Right lobe of liver (tissue), 4 donors: ENCODE measurements around the gene SLC5A6.

Source experiments
- POLR2A ChIP-seq: fragments of 450-650 bp; IDR thresholded peaks from one replicate; pipeline ENCODE4 v1.6.1; 2017; ENCODE audit warnings: antibody characterized with exemption, mild to moderate bottlenecking
- TF ChIP-seq, protein P1 (sequence below), 4 donors: fragments of 200-600 bp in 3 of 4; fragments of 450-650 bp in 1 of 4; IDR thresholded peaks; one replicate each; pipeline versions ENCODE4 v1.5.1 to v1.8.0; 2016 to 2022; ENCODE audit warnings: antibody characterized with exemption in 4 of 4, mild to moderate bottlenecking in 2 of 4
- donor health status: DM: no; HTN: no; CAD: no.
- donor health status: DM: no; HTN: no; CAD: no.
- donor health status: DM: no; HTN: yes; CAD: no.

DNA sequence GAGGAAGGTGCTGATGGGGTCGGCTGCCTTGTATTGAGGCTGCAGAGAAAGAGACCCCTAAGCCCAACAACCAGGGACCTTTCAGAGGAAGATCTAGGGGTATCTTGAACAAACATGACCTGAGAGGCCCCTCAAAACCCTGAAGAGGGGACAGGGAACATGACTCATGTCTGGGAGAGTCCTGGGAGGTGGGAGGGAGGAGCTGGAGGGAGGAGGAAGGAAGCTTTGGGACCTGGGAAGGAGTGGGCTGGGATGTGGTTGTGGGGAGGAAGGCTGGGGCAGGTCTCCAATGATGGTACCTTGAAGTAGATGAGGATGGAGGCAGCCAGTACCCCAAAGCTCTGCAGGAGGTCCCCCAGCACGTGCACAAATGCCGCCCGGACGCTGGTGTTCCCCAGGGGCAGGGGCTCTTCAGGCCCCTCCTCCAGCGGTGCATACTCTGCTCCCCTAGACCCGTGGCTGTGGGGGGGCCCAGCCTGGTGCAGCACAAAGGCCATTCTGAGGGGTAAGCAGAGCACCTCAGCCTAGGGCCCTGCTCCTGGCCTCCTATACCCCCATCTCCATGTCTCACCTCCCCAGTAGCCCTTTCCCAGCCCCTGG, 44.9 kb upstream of the SLC5A6 start:
- TF ChIP-seq, protein P1, sequence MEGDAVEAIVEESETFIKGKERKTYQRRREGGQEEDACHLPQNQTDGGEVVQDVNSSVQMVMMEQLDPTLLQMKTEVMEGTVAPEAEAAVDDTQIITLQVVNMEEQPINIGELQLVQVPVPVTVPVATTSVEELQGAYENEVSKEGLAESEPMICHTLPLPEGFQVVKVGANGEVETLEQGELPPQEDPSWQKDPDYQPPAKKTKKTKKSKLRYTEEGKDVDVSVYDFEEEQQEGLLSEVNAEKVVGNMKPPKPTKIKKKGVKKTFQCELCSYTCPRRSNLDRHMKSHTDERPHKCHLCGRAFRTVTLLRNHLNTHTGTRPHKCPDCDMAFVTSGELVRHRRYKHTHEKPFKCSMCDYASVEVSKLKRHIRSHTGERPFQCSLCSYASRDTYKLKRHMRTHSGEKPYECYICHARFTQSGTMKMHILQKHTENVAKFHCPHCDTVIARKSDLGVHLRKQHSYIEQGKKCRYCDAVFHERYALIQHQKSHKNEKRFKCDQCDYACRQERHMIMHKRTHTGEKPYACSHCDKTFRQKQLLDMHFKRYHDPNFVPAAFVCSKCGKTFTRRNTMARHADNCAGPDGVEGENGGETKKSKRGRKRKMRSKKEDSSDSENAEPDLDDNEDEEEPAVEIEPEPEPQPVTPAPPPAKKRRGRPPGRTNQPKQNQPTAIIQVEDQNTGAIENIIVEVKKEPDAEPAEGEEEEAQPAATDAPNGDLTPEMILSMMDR (IDR thresholded peaks at IDR 0.05), result no peak
- no peak for TF ChIP-seq POLR2A
